ENCODE measurements around the gene TP53I11.

Gene TP53I11

DNA sequence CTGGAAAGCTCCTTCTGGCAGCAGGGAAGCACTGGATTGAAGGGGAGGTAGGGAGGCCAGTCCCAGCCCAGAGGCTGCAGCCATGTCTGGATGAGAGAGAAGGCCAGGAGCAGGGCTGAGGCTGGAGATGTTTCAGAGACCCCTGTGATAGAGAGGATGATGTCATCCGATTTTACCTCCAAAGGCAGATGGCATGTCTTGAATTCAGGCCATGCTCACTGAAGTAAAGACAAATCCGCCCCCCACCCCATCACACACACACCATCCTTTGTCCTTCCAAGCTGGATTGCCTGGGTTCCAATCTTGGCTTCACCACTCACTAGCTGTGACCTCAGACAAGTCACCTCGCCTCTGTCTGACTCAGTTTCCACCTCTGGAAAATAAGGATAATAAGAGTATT lies 47.2 kb downstream of the TP53I11 start:
- DNase-seq, result no peak
- H3K9me3 Mint-ChIP-seq, result no peaks in the 10 kb centered on the region

DNA sequence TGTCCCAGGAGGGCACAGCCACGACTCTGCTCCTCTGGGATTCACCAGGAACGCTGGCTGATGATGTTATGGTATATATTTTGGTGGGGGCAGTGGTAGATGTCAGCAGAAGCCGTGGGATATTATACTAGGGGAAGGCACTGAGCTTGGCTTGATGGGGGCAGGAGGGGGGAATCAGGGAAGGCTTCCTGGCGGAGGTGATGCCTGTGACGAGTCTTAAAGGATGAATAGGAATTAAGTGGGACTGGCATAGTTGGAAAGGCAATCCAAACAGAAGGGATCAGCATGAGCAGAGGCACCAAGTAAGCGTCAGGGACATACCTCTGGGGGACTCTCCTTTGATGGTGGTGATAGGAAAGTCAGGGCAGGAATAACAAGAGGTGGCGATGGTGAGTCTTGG lies 47.6 kb downstream of the TP53I11 start:
- Mint-ChIP-seq H3K4me3 (no peak overlapping the region), H3K4me1 (no peaks in the 10 kb centered on the region), H3K9me3 (no peaks in the 10 kb centered on the region), H3K27ac (peak overlapping the region in 1 of 2 donors; percentile 15), H3K27me3 (no peaks in the 10 kb centered on the region)
- no peak for DNase-seq
- ATAC-seq, result no peak

More for the DNA sequence above, 47.2 kb downstream of the TP53I11 start:
- Mint-ChIP-seq H3K4me3 (no peak overlapping the region), H3K27ac (no peak overlapping the region), H3K27me3 (no peaks in the 10 kb centered on the region), H3K4me1 (no peaks in the 10 kb centered on the region)
- ATAC-seq, result no peak

DNA sequence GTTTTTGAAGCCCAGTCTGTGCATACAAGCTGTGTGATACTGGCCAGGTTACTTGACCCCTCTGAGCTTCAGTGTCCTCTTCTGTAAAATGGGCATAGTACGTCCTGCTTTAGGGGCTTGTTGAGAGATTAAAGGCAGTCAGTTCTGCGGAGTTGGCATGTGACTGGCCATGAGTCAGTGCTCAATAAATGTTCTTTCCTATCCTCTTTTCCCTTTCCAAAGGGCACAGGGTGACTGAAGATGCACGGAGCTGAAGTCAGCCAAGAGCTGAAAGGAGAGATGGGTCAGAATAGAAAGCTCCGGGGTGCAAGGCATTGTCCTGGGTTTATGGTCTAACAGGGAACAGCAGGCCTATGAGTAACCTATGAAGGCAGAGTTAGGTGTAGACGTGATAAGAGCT lies 48.9 kb downstream of the TP53I11 start:
- no peak for DNase-seq
- Mint-ChIP-seq H3K27ac (peak overlapping the region in 1 of 2 donors; percentile 22), H3K4me1 (no peaks in the 10 kb centered on the region), H3K9me3 (no peaks in the 10 kb centered on the region), H3K4me3 (no peak overlapping the region), H3K27me3 (no peaks in the 10 kb centered on the region)
- ATAC-seq, result no peak

DNA sequence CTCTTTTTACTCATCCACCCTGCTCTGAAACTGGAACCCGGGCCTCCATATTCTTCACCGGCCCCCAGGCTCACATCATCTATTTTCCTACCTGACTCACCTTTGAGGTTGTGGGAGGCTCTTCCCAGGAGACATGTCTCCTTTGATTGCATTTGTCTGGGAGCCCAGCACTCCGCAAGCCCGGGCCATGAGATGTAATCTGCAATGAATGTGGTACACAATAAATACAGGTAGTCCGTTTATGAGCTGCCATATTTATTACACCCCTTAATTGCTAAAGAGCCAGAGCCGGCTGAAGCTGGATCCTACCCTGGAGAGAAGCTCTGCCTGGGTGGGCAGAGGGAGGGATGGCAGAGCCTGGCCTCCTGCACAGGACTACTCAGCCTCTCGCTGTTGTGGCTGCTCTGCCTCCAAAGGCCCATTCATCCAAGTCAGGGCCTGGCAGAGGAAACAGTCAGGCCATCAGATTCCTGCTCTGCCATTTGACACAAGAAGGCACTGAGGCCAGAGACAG lies 49.5 kb downstream of the TP53I11 start:
- H3K27ac Mint-ChIP-seq, result peak overlapping the region in 1 of 2 donors; percentile 23
- no peaks in the 10 kb centered on the region for H3K9me3 Mint-ChIP-seq
- no peaks in the 10 kb centered on the region for H3K4me1 Mint-ChIP-seq
- H3K4me3 Mint-ChIP-seq, result no peak overlapping the region
- no peaks in the 10 kb centered on the region for H3K27me3 Mint-ChIP-seq
- no peak for DNase-seq
- ATAC-seq, result no peak

DNA sequence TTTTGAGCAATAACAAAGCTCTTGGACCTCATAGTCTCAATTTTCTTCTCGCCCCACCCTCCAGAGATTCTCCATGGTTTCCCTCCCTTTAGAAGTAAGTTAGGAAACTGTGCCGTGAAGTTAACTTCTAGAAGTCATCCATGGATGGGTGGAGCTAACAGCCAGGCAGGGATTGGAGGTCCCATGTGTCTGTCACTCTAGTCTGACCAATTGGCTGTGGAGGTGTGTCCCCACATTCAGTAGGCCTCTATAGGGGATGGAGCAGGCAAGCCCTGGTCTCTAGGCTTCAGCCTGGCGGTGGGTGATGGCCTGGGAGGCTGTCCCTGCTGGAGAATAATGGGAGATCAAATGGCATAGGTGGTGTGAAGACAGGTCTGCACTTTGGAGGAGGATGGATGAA lies 50.7 kb downstream of the TP53I11 start:
- Mint-ChIP-seq H3K27me3 (no peaks in the 10 kb centered on the region), H3K27ac (no peak overlapping the region), H3K4me3 (no peak overlapping the region), H3K9me3 (no peaks in the 10 kb centered on the region), H3K4me1 (no peaks in the 10 kb centered on the region)
- DNase-seq (peak in 1 of 2 donors; percentile 31), ATAC-seq (peak; percentile 58)

DNA sequence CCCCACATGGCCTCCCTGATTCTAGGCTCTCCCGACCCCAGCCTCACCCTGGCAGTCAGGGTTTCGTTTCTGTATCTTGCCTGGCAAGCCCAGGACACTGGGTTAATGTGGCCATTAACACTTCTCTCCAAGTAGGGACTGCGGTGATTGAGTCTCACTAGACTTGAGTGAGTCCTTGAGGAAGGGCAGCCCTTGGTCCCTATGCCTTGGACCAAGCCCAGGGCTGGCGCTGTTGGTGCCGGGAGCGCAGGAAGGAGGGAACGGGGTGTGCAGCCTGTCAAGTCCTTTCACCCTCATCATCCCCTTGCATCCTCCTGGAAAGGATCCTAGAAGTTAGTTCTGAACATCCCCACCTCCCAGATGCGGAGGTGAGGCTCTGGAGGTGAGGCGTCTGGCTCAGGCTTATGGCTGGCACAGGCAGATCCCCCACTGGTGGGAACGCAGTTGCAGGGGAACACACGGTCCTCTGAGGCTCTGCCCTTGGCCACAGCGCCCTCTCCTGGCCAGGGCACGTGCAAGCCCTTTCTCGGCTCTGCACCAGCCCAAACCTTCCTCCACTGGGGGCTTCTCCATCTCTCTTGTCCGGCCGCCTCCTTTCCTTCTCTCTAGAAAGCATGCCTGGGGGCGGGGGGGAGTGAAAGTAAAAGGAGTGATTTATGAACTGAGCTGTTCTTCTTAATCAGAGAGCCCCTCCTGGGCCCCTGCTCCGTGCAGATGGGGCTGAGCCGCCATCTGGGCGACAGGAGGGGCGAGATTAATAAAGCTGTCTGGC lies 56.7 kb downstream of the TP53I11 start:
- ATAC-seq (peak; percentile 85), DNase-seq (peak; percentile 63 to 66)
- H3K27ac Mint-ChIP-seq, result no peak overlapping the region
- H3K27me3 Mint-ChIP-seq, result no peaks in the 10 kb centered on the region
- no peaks in the 10 kb centered on the region for H3K9me3 Mint-ChIP-seq
- no peak overlapping the region for H3K4me3 Mint-ChIP-seq
- no peaks in the 10 kb centered on the region for H3K4me1 Mint-ChIP-seq

DNA sequence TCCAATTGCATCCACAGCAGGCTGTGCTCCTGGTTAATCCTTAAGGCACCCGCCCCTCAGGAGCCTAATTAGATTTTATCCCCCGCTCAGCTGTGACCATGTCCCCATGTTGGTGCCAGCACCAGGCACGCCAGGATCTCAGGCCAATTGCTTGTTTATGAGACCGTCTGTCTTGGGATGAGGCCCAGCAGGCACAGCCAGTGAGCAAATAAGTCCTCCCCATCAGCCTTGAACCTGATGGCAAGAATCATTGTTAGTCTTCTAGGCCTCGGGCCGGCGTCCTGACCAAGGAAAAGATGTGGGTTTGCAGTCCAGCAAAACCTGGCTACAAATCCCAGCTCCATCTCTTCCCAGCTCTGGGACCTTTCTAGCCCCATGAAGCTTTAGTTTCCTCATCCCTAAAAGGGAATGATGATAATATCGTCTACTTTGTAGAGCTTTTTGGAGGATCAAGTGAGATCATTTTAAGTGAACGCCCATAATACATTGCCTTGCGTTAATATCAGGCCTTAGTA lies 57.3 kb downstream of the TP53I11 start:
- ATAC-seq (no peak), DNase-seq (no peak)
- Mint-ChIP-seq H3K4me1 (no peaks in the 10 kb centered on the region), H3K4me3 (no peak overlapping the region), H3K27me3 (no peaks in the 10 kb centered on the region), H3K9me3 (no peaks in the 10 kb centered on the region), H3K27ac (no peak overlapping the region)

DNA sequence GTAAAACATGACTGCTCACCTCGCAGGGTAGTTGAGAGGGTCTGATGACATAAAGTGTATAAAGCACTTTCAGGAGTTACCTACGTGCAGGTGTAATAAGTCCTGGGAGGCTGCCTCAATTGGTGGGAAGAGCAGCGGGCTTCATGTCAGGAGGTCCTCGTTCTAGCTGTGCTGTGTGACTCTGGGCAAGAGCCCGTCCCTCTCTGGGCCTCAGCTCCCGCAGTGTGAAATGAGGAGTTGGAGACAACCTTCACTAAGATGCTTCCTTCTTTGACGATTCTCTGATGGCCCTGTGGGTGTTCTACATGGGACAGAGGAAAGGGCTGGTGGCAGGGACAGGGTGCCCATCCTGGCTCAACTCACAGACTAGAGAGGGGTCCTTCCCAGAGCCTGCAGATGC lies 57.8 kb downstream of the TP53I11 start:
- H3K9me3 Mint-ChIP-seq, result no peaks in the 10 kb centered on the region
- DNase-seq (no peak), ATAC-seq (no peak)
- no peak overlapping the region for H3K27ac Mint-ChIP-seq
- H3K4me3 Mint-ChIP-seq, result no peak overlapping the region
- H3K4me1 Mint-ChIP-seq, result no peaks in the 10 kb centered on the region
- H3K27me3 Mint-ChIP-seq, result no peaks in the 10 kb centered on the region

DNA sequence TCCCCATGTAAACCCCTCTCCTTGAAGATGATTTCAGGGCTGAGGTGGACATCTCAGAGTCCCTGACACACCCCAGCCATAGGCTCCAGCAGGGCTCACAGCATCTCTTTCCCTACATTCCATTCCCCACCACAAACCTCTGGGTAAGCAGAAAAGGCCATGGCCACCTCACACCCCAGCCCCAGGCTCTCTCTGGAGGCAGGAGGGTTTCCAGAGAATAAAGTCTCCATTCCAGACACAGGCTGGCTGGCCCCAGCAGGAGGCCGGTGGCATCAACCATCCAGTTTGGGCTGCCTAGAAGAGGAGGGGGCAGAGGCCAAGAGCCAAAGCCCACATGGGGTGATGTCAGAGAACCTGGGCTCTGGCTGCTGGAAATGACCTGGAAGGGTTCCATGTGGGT lies 61.4 kb downstream of the TP53I11 start:
- Mint-ChIP-seq H3K27ac (no peak overlapping the region), H3K27me3 (no peaks in the 10 kb centered on the region), H3K4me3 (no peak overlapping the region), H3K4me1 (no peaks in the 10 kb centered on the region), H3K9me3 (no peaks in the 10 kb centered on the region)
- no peak for ATAC-seq
- no peak for DNase-seq

DNA sequence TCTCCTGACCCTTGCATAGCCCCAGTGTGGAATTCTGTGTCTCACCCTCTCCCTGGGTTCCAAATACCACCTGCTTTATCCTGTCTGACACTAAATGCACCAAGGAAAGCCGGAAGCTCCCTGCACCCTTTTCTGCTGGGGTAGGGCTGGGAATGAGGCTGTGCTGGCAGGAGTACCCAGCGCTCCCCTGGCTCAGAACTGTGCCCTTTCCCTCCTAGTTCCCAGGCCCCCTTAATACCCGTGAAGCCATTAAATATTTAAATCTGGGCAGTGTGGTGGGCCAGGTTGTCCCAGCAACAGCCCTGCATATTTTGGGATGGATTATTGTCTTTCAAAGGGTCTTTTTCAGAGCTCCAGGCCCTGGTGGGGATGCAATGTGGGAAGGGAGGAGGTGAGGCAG lies 63.0 kb downstream of the TP53I11 start:
- H3K4me3 Mint-ChIP-seq, result no peak overlapping the region
- no peak overlapping the region for H3K27ac Mint-ChIP-seq
- no peak for DNase-seq
- H3K9me3 Mint-ChIP-seq, result no peaks in the 10 kb centered on the region
- ATAC-seq, result no peak
- no peaks in the 10 kb centered on the region for H3K4me1 Mint-ChIP-seq
- no peaks in the 10 kb centered on the region for H3K27me3 Mint-ChIP-seq

DNA sequence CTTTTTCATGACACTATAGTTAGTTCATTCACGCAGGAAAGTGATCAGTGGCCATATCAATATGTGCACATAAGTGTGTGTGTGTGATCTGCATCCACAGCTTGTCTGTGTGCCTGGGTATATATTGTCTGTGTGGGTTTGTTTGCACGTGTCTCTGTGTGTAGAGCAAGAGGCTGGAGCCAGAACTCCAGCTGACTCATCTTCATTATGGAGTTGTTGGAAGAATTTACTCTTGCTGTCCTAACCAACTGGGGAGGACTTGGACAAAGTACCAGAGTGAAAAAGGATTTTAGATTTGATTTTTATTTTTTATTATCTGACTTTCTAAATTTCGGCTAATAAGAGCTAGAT lies 63.9 kb downstream of the TP53I11 start:
- H3K27me3 Mint-ChIP-seq, result no peaks in the 10 kb centered on the region
- DNase-seq, result no peak
- no peak overlapping the region for H3K27ac Mint-ChIP-seq
- no peaks in the 10 kb centered on the region for H3K4me1 Mint-ChIP-seq
- no peak overlapping the region for H3K4me3 Mint-ChIP-seq
- H3K9me3 Mint-ChIP-seq, result no peaks in the 10 kb centered on the region
- ATAC-seq, result no peak

DNA sequence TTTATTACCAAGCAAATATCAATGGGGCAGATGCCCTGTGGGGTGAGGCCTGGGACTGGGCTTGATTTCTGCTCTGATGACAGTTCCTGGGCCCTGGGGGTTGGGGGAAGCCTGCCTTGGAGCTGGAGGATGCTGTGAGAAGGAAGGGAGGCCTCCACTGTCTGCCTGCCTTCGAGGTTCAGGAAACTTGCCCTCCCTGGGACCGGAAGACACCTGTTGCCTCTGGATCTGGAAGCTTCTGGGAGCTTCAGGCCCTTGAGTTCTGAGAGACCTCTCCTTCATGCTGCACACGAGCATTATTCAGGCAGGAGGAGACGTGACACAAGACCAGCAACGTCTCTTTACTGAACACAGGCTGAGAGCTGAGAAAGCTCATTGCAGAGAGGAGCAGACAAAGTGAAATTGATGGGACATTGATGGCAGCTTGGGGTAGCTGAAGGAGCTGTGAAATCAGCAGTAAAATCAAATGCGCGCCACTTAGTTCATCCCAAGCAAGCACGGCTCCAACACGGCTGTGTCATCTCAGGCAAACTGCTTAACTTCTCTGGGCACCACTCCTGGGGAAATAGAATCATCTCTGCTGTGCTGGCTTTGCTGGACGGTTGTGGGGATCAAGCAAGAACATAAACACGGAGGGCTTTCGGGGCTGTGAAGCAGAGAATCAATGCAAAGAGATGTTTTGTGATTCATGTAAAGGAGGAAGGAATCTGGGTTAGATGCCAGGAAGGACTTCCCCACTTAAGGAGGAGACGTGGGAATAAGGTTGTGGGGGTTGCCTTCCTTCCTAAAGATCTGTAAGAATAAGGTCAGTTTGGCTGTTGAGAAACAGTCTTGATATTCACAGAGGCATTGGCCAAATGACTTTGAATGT lies 64.5 kb downstream of the TP53I11 start:
- no peak overlapping the region for H3K27ac Mint-ChIP-seq
- no peak for ATAC-seq
- H3K27me3 Mint-ChIP-seq, result no peaks in the 10 kb centered on the region
- no peaks in the 10 kb centered on the region for H3K9me3 Mint-ChIP-seq
- H3K4me3 Mint-ChIP-seq, result no peak overlapping the region
- DNase-seq, result no peak
- no peaks in the 10 kb centered on the region for H3K4me1 Mint-ChIP-seq

DNA sequence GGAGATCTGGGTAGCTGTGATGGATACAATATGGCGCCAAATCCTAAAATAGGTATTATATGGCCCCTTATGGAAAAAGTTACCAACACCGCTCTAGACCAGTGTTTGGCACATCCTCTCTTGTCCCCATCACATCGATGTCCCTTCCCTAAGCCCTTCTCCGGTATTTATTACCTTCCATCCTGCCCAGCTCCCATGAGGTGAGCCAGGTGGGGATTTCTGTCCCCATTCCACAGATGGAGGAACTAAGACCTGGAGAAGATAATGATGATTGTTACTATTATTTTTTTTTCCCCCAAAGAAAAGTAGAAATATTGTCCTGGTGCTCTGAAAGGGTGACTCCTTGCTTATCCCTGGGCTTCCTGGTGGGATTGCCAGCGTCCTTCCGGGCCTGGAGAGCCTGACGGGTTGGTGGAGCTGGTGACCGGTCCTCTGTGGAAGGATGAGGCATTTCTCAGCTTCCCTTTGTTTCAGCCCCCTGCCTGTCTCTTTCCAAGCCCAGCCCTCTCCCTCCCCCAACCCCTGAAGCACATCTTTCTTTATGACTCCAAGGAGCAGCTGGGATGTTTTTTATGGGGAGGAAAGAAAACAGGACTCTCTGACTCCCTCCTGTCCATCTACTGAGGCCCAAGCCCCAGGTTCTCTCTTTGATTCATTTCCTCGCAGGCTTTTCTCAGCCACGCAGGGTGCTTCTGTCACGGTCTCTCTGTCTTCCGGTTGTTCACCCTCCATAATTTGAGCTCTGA lies 65.4 kb downstream of the TP53I11 start:
- Mint-ChIP-seq H3K4me1 (no peaks in the 10 kb centered on the region), H3K9me3 (no peaks in the 10 kb centered on the region), H3K27me3 (no peaks in the 10 kb centered on the region), H3K27ac (no peak overlapping the region), H3K4me3 (no peak overlapping the region)
- no peak for ATAC-seq
- DNase-seq, result no peak

DNA sequence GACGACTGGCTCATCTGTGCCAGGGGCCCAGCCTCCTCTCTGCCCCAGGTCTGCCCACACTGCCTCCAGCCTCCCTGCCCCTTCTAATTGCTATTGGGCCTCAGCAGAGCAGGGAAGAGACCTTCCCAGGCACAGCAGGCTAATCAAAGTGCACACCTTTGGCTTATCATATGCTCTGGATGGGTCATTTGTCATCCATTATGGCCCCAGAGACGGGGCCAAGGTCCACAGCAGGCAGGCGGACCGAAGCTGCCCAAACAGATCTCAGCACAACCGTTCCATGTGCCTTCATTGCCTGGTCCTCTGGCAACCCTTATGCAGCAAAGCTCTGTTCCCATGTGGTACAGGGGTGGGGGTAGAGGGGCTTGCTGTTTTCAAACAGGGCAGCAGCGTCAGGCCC lies 66.6 kb downstream of the TP53I11 start:
- no peaks in the 10 kb centered on the region for H3K9me3 Mint-ChIP-seq
- DNase-seq (no peak), ATAC-seq (no peak)
- no peaks in the 10 kb centered on the region for H3K4me1 Mint-ChIP-seq
- H3K4me3 Mint-ChIP-seq, result no peak overlapping the region
- H3K27me3 Mint-ChIP-seq, result no peaks in the 10 kb centered on the region
- H3K27ac Mint-ChIP-seq, result no peak overlapping the region

DNA sequence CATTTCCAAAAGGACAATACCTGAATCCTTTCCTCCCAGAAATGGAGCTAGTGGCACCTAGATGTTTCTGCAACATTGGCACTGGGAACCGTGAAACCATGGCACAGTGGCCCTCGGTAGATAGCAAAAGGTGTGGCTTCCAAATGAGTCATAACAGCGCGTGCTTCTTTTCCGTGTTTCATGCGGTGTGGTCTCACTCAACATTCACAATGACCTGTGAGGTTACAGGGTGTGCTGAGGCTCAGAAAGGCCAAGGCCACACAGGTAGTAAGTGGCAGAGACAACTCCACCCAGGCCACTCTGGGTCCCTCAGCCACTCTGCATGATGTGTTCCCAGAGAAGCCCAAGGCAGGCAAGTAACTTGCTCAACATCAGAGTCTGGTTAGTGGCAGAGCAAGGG lies 67.4 kb downstream of the TP53I11 start:
- H3K9me3 Mint-ChIP-seq, result no peaks in the 10 kb centered on the region

More for the DNA sequence above, 67.4 kb downstream of the TP53I11 start:
- ATAC-seq, result no peak
- Mint-ChIP-seq H3K4me3 (no peak overlapping the region), H3K27me3 (no peaks in the 10 kb centered on the region), H3K4me1 (no peaks in the 10 kb centered on the region), H3K27ac (no peak overlapping the region)
- DNase-seq, result no peak

All from stimulated activated naive CD8-positive, alpha-beta T cell treated with anti-CD3 and anti-CD28 coated beads, Interleukin-15, amount 100 ng/mL, for 72 hours (primary cell).